Glomerular endothelial cell (primary cell): ENCODE results near the gene CHCHD3. TPM values are rescaled to one million over a fixed set of nuclear protein-coding genes. Genes with fewer than 3 reads are reported as not detected.
"Not testable (repeated sequence)": the region's sequence is repeated elsewhere in the genome, so short reads cannot be mapped to it uniquely, and the experiment has no call there.

Experiments
- DNase-seq: peaks from one replicate; pipeline ENCODE4 v3.0.0-alpha.2; 2011; ENCODE audit warnings: low read depth, low spot score; ENCODE audit errors: extremely low read depth
- total RNA-seq: library from RNA; depleted of rRNA; stranded (reverse); fragments of >200 nt; gene quantifications from 2 replicates; pipeline ENCODE4 v1.2.3, GENCODE V29; 2015

The CHCHD3 gene
- total RNA-seq, 1 donor from 2014 or later: 42.5 TPM

- DNase-seq: no peak
Observed at GRCh38 chr7:132910657-132911056, 171.2 kb downstream of the CHCHD3 start.

GRCh38 chr7:132907380-132907940, 174.4 kb downstream of the CHCHD3 start:
- DNase-seq: no peak

DNA sequence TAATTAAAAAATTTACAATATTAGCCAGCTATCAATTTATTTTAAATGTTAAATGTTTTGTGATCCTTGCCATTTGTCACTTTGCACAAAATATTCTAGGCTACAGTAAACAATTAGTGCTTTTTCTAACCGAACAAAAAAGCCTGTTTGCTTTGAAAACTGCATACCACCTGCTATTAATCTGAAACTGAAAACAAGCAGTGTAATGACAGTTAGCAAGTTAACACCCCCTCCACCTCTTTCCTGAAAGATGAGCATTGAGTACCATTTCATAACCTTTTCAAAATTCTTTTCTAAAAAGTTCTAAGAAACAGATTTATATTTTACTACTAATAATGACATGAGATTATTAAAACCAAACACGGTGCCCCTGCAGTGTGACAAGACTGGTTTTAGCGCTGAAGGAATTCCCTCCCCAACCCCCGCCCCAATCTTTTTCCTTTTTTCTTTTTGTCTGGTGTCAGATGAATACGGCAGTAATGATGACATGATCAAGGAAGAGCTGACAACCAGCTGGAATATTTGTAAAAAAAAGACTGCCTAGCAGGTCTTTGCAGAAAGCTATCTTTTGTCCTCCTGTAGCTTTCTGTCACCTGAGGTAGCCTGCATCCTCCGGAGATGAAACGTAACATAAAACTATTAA, 175.6 kb downstream of the CHCHD3 start:
- DNase-seq: no peak

- DNase-seq: not testable (repeated sequence)
Observed at GRCh38 chr7:132905136-132905535, 176.8 kb downstream of the CHCHD3 start.

GRCh38 chr7:132904209-132904608, 177.7 kb downstream of the CHCHD3 start:
- no peak for DNase-seq

DNA sequence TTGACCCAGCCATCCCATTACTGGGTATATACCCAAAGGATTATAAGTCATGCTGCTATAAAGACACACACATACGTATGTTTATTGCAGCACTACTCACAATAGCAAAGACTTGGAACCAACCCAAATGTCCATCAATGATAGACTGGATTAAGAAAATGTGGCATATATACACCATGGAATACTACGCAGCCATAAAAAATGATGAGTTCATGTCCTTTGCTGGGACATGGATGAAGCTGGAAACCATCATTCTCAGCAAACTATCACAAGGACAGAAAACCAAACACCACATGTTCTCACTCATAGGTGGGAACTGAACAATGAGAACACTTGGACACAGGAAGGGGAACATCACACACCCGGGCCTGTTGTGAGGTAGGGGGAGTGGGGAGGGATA, 179.6 kb downstream of the CHCHD3 start:
- DNase-seq: not testable (repeated sequence)

- no peak for DNase-seq
Observed at GRCh38 chr7:132901241-132901640, 180.6 kb downstream of the CHCHD3 start.

GRCh38 chr7:132899833-132900232, 182.1 kb downstream of the CHCHD3 start:
- no peak for DNase-seq

GRCh38 chr7:132898641-132899175, 183.2 kb downstream of the CHCHD3 start:
- DNase-seq: not testable (repeated sequence)

GRCh38 chr7:132897093-132897687, 184.7 kb downstream of the CHCHD3 start:
- DNase-seq: no peak

GRCh38 chr7:132895231-132895630, 186.7 kb downstream of the CHCHD3 start:
- DNase-seq: no peak

- DNase-seq: no peak
Observed at GRCh38 chr7:132893560-132893959, 188.3 kb downstream of the CHCHD3 start.

GRCh38 chr7:132892744-132893143, 189.1 kb downstream of the CHCHD3 start:
- DNase-seq: not testable (repeated sequence)

DNA sequence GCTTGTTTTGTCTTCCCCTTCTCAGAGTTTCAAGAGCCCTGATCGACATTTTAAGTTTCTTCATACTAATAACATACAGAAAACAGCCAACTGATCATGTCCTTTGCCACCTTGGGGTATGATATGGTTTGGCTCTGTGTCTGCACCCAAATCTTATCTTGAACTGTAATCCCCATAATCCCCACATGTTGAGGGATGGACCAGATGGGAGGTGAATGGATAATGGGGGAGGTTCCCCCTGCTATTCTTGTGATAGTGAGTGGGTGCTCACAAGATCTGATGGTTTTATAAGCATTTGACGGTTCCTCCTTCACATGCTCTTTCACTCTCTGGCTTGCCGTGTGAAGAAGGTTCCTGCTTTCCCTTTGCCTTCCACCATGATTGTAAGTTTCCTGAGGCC, 190.3 kb downstream of the CHCHD3 start:
- DNase-seq: no peak

DNA sequence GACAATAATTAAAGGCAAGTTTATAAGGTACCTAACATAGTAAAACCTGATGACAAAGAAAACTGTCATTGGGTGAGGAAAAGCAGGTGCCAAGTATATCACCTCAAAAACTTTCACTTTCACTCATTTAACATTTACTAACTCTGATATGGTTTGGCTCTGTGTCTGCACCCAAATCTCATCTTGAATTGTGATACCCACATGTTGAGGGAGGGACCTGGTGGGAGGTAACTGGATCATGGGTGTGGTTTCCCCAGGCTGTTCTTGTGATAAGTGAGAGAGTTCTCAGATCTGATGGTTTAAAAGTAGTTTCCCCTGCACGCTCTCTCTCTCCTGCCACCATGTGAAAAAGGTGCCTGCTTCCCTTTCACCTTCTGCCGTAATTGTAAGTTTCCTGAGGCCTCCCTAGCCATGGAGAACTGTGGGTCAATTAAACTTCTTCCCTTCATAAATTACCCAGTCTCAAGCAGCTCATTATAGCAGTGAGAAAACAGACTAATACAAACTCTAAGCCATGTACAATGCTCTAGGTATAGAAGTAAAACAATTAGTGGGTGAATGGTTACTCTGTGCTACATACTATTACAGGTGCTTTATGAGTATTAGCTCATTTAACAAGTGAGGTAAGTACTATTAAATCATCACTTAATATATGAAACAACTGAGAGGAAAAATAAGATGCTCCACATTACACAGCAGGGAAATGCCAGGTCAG, 199.0 kb downstream of the CHCHD3 start:
- no peak for DNase-seq

DNA sequence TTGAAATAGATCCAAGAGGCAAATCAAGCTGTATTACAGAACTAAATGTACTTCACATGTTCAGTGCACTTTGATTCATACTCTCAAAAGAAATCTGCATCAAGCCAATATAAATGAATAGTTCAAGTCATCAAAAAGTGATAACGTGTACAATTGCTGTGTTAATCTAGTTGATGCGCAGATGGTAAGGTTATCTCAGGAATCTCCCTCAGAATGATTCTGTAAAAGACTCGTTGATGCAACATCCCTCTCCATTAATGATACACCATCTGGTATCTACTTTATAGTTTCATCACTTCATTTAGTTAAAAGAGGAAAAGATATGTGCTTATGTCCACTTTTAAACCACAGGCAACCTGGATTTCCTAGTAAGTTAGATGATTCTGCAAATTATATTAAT, 200.6 kb downstream of the CHCHD3 start:
- DNase-seq: no peak

DNA sequence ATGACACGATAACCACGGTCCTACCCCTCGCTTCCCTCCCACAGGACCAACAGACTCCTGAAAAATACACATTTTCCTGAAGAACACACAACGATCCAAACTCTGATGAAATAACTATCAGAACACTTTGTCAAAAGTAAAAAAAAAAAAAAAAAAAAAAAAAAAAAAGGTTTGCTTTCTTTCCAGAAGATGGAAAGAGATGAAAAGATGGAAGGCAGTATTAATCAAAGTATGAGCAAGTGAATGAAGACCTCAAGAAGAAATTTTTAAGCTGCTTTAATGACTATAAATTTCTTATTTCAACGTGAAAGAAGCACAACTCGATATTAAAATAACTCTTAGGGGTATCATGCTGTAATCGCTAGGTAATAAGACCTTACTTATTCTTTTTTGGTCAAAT, 202.3 kb downstream of the CHCHD3 start:
- no peak for DNase-seq

GRCh38 chr7:132878204-132878919, 203.5 kb downstream of the CHCHD3 start:
- DNase-seq: no peak

- DNase-seq: no peak
Observed at GRCh38 chr7:132877573-132877972, 204.3 kb downstream of the CHCHD3 start.

DNA sequence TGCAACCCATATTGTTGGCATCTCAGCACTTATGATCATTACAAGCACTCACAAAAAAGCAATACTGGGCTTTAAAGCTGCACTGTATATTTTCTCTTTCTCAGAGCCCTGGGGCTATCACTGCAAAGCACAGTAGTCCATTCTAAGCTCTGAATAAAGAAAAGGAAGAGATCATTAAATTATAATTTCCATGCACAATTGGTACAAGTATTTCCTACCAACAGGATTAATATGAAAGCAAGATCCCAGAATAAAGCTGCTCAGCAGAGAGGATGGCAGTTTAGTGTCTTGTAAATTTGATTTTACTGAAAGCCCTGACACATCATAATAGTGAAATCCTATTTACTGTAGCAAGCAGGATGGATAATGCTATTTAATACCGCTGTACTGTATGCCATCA, 205.3 kb downstream of the CHCHD3 start:
- no peak for DNase-seq

GRCh38 chr7:132872034-132872433, 209.9 kb downstream of the CHCHD3 start:
- no peak for DNase-seq
